Adipocyte (in vitro differentiated cells): ENCODE results near the gene ATAD3A.
"Not testable (repeated sequence)": the region's sequence is repeated elsewhere in the genome, so short reads cannot be mapped to it uniquely, and the experiment has no call there.

ENCODE experiments used
- DNase-seq: peaks from one replicate; pipeline ENCODE4 v3.0.0-alpha.2; 2015; ENCODE audit warnings: low read depth
- H3K27me3 ChIP-seq: replicated peaks from 2 replicates; pipeline ENCODE4 v1.7.0; 2013; ENCODE audit warnings: mild to moderate bottlenecking, low read length, moderate library complexity; ENCODE audit not compliant: control insufficient read depth, insufficient read depth
- H3K36me3 ChIP-seq: 2 replicates; pipeline ENCODE4 v1.7.0; 2013; ENCODE audit warnings: low read length, mild to moderate bottlenecking, moderate library complexity; ENCODE audit not compliant: control insufficient read depth, insufficient read depth, severe bottlenecking
- H3K4me1 ChIP-seq: 2 replicates; pipeline ENCODE4 v1.7.0; 2013; ENCODE audit warnings: mild to moderate bottlenecking, low read length, moderate library complexity; ENCODE audit not compliant: control insufficient read depth, insufficient read depth
- H3K4me3 ChIP-seq: 2 replicates; pipeline ENCODE4 v1.7.0; 2013; ENCODE audit warnings: mild to moderate bottlenecking, low read length, moderate library complexity
- H3K9ac ChIP-seq: 2 replicates; pipeline ENCODE4 v1.7.0; 2013; ENCODE audit warnings: mild to moderate bottlenecking, low read length, moderate library complexity
- H3K9me3 ChIP-seq: 2 replicates; pipeline ENCODE4 v1.7.0; 2013; ENCODE audit warnings: mild to moderate bottlenecking, low read length, moderate library complexity; ENCODE audit not compliant: control insufficient read depth

The ATAD3A gene

DNA sequence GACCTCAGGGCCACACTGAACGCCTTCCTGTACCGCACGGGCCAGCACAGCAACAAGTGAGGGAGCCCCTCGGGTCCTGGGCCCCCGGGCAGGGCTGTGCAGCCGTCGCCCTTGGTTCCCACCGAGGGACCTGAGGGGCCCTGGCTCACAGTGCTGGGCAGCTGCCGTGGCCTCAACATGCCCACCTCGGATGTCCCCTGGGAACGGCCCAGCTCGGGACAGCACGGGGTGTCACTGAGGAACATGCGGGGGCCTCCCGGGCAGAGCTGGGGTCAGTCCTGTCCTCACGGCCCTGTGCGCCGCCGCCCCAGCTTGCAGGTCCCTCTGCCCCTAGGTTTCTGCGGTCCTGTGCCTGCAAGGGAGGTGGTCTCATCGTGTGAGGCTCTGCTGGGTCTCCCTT, 14.5 kb downstream of the ATAD3A start:
- H3K9me3 ChIP-seq, H3K27me3 ChIP-seq, DNase-seq, H3K4me3 ChIP-seq, H3K9ac ChIP-seq, H3K4me1 ChIP-seq: not testable (repeated sequence)
- peaks cover 41% of the 10 kb centered on the region for H3K36me3 ChIP-seq

DNA sequence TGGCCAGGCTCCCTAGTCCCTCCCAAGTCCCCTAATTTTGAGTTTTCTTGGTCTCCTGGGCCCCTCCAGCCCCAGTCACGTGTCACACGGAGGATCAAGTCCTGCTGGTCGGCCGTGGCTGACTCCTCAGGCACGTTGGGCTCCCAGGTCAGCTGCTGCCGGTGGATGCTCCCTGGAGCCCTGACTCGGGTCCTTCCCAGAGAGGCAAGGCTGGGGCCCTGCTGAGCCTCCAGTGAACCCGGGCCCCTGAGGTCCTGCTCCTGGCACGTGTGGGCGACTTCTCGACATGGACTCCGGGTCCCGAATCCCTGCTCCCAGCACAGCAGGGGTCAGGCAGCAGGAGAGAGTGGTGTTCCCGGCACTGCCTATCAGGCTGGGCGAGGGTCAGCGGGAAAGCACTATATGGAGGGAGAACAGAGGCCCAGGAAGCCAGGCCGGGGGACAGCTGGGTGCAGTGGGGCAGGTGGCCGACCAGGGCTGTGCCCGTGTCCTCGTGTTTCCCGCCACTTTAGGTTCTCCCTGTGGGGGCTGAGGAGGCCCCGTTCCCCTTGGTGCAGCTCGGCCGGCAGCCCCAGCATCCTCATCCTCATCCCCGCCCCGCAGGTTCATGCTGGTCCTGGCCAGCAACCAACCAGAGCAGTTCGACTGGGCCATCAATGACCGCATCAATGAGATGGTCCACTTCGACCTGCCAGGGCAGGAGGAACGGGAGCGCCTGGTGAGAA, 15.3 kb downstream of the ATAD3A start:
- no peak overlapping the region for H3K4me3 ChIP-seq
- H3K9ac ChIP-seq: no peak overlapping the region
- peaks cover 39% of the 10 kb centered on the region for H3K36me3 ChIP-seq
- H3K9me3 ChIP-seq: no peaks in the 10 kb centered on the region
- no peaks in the 10 kb centered on the region for H3K4me1 ChIP-seq
- no peaks in the 10 kb centered on the region for H3K27me3 ChIP-seq
- DNase-seq: no peak

DNA sequence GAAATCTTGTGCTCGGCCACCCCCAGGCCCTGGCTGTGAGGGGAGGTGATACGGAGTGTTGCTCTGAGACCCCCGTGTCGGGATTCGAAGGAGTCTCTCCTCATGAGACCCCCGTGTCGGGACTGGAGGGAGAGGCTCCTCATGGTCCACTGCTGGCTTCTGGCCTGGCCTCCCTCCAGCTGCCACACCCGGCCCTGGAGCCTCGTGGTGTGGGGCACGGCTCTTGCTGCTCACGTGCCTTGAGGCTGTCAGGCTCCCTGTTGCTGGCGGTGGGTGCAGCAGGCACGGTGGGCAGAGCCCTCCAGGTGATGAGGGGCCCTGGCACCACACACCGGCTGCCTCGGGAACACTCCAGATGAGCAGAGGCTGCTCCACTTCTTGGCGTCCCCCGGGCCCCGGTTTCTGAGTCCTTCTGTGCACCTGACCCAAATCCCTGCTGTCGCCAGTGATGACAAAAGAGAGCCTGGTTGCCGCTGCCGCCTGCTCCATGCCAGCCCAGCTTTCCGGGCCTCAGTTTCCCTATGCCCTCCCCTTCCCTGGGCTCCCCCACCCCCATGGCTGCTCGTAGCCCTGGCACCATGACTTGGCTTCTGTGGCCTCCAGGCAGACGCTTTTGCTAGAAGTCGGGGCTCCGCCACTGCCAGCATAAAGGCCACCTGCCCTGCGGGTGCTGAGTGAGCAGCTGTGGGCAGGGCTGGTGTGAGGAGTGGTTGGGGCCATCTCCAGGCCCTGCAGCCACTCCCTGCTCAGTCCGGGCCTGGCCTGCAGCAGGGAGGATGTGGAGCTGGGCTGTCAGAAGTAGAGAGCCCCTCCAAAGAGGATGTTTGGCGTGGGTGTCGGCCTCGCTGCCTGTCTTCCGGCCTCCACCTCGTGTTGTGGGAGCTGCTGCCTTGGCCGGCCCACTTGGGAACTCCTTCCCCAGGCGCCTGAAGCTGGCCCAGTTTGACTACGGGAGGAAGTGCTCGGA, 16.6 kb downstream of the ATAD3A start:
- H3K9ac ChIP-seq: no peak overlapping the region
- H3K4me1 ChIP-seq: no peaks in the 10 kb centered on the region
- no peak overlapping the region for H3K4me3 ChIP-seq
- peaks cover 39% of the 10 kb centered on the region for H3K36me3 ChIP-seq
- no peaks in the 10 kb centered on the region for H3K27me3 ChIP-seq
- no peaks in the 10 kb centered on the region for H3K9me3 ChIP-seq
- no peak for DNase-seq

DNA sequence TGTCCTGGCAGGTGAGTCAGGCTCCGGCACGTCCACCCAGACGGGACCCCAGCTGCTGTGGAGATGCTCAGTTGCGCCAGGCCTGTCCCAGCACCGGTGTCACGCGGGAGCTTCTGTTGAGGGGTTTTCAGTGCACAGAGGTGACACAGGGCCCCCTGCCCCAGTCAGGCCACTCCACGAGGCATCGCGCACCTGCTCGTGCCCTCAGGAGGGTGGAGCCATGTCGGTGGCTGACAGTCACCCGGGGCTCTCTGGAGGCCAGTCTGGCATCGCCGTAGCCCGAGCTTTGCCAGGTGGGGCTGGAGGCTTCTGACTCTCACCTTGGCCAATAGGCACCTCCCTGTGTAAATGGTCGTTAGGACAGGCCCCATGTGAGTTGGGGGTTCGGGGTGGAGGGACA, 17.4 kb downstream of the ATAD3A start:
- no peak for DNase-seq
- Histone ChIP-seq H3K4me1 (no peaks in the 10 kb centered on the region), H3K36me3 (peaks cover 39% of the 10 kb centered on the region), H3K4me3 (no peak overlapping the region), H3K9ac (no peak overlapping the region), H3K9me3 (no peaks in the 10 kb centered on the region), H3K27me3 (no peaks in the 10 kb centered on the region)

DNA sequence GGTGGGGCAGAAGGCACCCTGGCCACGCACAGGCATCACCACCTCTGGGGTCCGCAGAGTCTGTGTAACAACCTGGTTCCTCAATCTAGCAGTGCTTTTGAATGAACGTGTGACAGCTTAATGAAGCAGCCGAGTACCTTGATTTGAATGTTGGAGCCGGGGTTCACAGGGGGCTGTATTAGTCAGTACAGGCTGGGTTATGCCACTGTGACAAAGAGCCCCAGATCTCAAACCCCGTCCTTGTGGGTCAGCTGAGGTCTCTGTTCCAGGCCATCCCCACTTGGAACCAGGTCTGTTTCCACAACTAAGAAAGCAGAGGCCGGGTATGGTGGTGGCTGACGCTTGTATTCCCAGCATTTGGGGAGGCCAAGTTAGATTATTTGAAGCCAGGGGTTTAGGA, 18.0 kb downstream of the ATAD3A start:
- Histone ChIP-seq H3K9ac (no peak overlapping the region), H3K27me3 (no peaks in the 10 kb centered on the region), H3K4me3 (no peak overlapping the region), H3K4me1 (no peaks in the 10 kb centered on the region), H3K9me3 (no peaks in the 10 kb centered on the region), H3K36me3 (peaks cover 37% of the 10 kb centered on the region)
- no peak for DNase-seq

DNA sequence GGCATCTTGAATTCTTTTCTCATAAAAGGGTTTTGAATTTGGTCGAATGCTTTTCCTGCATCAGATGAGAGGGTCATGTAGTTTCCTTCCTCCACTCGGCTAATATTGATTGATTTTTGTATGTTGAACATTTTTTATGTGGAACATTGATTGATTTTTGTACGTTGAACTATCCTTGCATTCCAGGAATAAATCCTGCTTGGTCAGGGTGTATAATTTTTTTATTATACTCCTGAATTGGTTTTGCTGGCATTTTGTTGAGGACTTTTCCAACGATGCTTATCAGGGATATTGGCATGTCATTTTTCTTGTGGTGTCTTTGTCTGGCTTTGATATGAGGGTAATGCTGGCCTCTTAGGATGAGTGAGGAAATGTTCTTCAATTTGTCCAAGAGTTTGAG, 20.0 kb downstream of the ATAD3A start:
- DNase-seq: no peak
- Histone ChIP-seq H3K36me3 (peaks cover 29% of the 10 kb centered on the region), H3K9ac (no peak overlapping the region), H3K4me3 (no peak overlapping the region), H3K27me3 (no peaks in the 10 kb centered on the region), H3K9me3 (no peaks in the 10 kb centered on the region), H3K4me1 (no peaks in the 10 kb centered on the region)

DNA sequence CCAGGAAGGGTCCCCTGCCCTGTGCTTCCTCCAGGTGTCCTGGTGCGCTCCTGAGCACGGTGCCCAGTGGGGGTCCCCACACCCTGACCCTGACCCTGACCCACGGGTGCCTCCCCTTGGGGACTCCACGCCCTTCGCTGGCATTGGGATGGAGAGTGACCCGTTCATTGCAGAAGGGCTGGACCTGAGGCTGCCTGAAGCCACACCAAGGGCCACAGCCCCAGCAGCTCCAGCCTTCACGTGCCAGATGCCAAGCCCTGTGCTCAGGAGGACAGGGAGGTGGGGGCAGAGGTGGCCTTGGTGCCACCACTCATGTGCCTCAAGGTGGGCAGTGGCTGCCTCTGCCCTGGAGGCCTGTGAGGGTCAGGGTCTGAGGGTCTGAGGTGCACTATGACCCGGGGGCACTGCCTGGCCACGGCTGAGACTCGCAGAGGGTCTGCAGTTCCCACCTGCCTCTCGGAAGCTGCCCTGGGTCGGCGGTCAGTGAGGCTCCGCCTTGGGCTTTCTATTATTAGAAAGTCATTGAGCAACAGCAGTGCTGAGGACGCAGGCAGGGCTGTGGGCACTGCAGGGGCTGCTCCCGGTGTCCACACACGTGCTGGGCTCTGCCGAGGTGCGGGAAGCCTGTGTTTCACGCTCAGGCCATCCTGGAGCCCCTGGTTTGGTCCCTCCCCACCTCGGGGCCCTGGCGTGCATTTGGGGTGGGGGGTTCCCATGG, 21.4 kb downstream of the ATAD3A start:
- H3K4me1 ChIP-seq, H3K4me3 ChIP-seq, H3K9ac ChIP-seq, H3K27me3 ChIP-seq, H3K9me3 ChIP-seq, DNase-seq: not testable (repeated sequence)
- H3K36me3 ChIP-seq: peaks cover 17% of the 10 kb centered on the region

DNA sequence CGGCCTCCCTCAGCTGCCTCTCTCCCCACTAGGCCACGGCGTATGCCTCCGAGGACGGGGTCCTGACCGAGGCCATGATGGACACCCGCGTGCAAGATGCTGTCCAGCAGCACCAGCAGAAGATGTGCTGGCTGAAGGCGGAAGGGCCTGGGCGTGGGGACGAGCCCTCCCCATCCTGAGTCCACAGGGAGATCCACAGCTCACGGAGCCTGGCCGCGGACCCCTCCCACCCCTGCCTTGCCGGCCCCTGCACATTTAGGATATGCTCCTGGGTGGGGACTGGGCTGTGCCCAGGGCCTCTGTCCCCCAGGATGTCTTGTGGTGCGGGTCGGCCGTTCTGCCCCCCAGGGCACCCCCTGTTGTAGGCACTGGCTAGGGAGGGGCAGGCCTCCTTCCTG, 21.9 kb downstream of the ATAD3A start:
- not testable (repeated sequence) for H3K4me3 ChIP-seq, DNase-seq, H3K9ac ChIP-seq, H3K4me1 ChIP-seq, H3K9me3 ChIP-seq, H3K27me3 ChIP-seq
- H3K36me3 ChIP-seq: peaks cover 12% of the 10 kb centered on the region

DNA sequence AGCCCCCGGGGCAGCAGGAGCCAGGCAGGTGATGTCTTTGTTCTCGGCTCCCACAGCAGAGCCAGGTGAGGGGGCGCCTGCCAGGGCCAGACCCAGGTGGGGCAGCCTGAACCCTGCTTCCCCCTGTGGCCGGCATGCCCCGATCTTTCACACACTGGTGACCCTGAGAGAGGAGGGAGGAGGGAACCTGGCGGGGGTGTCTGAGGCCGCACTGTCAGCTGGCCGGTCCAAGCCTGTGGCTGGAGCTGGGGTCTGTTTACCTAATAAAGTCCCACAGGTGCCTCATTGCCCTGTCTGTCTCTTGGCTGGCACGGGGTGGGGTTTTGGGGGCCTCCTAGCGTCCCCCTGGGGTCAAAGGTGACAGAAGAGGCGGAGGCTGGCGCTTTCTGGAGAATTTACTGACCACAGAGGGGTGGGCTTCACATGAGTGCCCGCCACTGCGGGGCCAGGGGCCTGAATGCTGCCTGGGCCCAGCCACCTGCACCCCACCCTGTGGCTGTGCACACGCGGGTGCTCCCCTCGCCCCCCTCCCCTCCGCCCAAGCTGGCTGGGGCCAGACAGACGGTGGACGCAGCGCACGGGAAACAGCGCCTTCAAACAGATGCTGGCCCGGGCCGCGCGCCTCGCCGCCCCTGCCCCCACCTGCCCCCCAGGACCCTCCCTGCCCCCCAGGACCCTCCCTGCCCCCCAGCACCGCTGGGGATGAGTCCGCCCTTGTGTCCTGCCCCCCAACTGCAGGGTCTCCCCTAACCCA, 22.6 kb downstream of the ATAD3A start:
- H3K4me3 ChIP-seq: no peak overlapping the region
- H3K9ac ChIP-seq: no peak overlapping the region
- H3K4me1 ChIP-seq: no peaks in the 10 kb centered on the region
- peaks cover 7% of the 10 kb centered on the region for H3K36me3 ChIP-seq
- H3K27me3 ChIP-seq: no peaks in the 10 kb centered on the region
- no peaks in the 10 kb centered on the region for H3K9me3 ChIP-seq
- no peak for DNase-seq

DNA sequence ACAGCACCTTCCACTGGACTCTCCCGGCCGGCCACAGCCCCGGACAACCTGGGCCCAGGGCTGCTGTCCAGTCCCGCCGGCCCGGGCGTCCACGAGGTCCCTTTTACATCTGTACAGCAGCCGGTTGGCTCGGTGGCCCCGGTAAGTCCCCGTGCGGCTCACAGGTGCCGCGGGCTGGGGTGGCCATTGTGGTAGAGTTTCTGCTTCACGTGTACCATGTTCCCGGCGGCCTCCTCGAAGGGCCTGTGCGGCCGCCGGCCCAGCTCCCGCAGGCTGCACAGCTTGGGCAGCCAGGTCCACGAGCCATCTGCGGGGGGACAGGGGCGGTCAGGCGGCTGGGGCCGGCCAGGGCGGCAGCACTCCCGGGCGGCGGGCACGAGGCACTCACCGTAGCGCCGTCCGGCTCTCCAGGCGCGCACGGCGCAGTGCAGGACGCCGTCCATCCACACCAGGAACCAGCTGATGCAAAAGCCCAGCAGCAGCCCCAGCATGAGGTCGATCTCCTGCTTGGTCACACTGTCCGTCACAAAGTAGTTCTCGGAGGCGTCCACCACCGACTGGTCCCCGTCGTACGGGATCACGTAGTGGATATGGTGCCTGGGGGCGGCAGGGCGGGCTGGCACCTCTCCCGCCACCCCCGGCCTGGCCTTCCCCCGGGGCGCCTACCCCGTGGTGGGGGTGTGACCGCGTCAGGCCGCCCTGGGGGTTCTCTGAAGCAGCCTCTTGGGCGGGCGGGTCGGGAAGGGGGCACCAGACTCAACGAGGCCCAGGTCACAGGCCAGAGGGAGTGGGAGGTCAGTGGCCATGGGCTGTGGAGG, 23.4 kb downstream of the ATAD3A start:
- Histone ChIP-seq H3K9ac (no peak overlapping the region), H3K36me3 (no peaks in the 10 kb centered on the region), H3K27me3 (no peaks in the 10 kb centered on the region), H3K9me3 (no peaks in the 10 kb centered on the region), H3K4me3 (no peak overlapping the region), H3K4me1 (no peaks in the 10 kb centered on the region)
- DNase-seq: no peak
